ENCODE data around the gene PNPLA6. TPM values are rescaled to one million over a fixed set of nuclear protein-coding genes. Genes with fewer than 3 reads are reported as not detected.

PNPLA6 gene
- total and polyA plus RNA-seq, 10 of the 15 experiments (the other 5 are each of a cell fraction or from before 2014, with no cell fraction given): 0.95 to 105 (median 40.0) TPM

- H3K4me3 ChIP-seq: peak overlapping the region; percentile 76
- intact Hi-C loops (cut with micrococcal nuclease; ENCODE audit: unreplicated experiment) (no loop called here), in situ Hi-C loops (cut with MboI) (no loop called here)
- no peak for DNase-seq (ENCODE audit: low read depth, low spot score)
- no peaks in the 10 kb centered on the region for H4K20me1 ChIP-seq (ENCODE audit: control insufficient read depth, insufficient read depth)
- RAD21 ChIA-PET (ENCODE audit: unreplicated experiment): interaction anchor here (1.0 to 2.1 kb wide), 6 partner anchors 12 to 276 kb away, joined by 3 to 7 read pairs (median 4); partner anchors contain the start of gene PNPLA6
- H3K79me2 ChIP-seq (ENCODE audit: control insufficient read depth, insufficient read depth, low read length): no peaks in the 10 kb centered on the region
- SMC1A ChIA-PET (ENCODE audit: uncharacterized antibody, unreplicated experiment): interaction anchor here (0.6 to 1.8 kb wide), 6 partner anchors 9 to 136 kb away, joined by 3 to 10 read pairs (median 3); partner anchors contain the start of gene PNPLA6
- H3K9ac ChIP-seq (ENCODE audit: control insufficient read depth, insufficient read depth, low read length): peak overlapping the region; percentile 80
- 19% methylated on average over 23 of the region's 23 CpGs for WGBS (ENCODE audit: insufficient coverage, insufficient replicate concordance, low lambda C conversion rate, missing lambda C conversion rate)
- CTCF ChIA-PET: interaction anchor here (0.5 to 2.4 kb wide), 7 partner anchors 11 to 421 kb away, joined by 3 to 9 read pairs (median 4); no protein-coding TSS in a partner anchor
- peaks cover 4% of the 10 kb centered on the region; the same call in 1 of the 2 replicates for H3K4me1 ChIP-seq (ENCODE audit: control insufficient read depth, insufficient read depth, low read length)
- FAIRE-seq: no peak
- peak overlapping the region; percentile 99 for H3K4me2 ChIP-seq (ENCODE audit: control insufficient read depth, insufficient read depth)
- no peaks in the 10 kb centered on the region for H3K9me3 ChIP-seq (replicated peaks; ENCODE audit: control insufficient read depth, insufficient read depth, low read length)
- no peaks in the 10 kb centered on the region for H3K27me3 ChIP-seq (replicated peaks in 1 of 2; ENCODE audit: control insufficient read depth in 2 of 2, insufficient read depth in 2 of 2, low read length in 1 of 2)
- peak overlapping the region; percentile 90 for H2AFZ ChIP-seq (ENCODE audit: control insufficient read depth, low read depth, low read length)
- no peak overlapping the region for H3K27ac ChIP-seq (ENCODE audit: control insufficient read depth, insufficient read depth)
- BruUV-seq (replicated peaks): no TSS peak
- no peaks in the 10 kb centered on the region for H3K36me3 ChIP-seq (ENCODE audit: control insufficient read depth in 2 of 2, insufficient read depth in 2 of 2, low read length in 1 of 2)
- POLR2A ChIA-PET: interaction anchor here (0.5 to 3.2 kb wide), 3 partner anchors 11 to 379 kb away, joined by 3 to 28 read pairs (median 3); partner anchors contain the start of gene PNPLA6
- no peak for ATAC-seq
- TF ChIP-seq REST (IDR thresholded peaks at IDR 0.05; ENCODE audit: low read depth, low read length): no peak
- TF ChIP-seq, protein P1, sequence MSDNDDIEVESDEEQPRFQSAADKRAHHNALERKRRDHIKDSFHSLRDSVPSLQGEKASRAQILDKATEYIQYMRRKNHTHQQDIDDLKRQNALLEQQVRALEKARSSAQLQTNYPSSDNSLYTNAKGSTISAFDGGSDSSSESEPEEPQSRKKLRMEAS (IDR thresholded peaks at IDR 0.05; ENCODE audit: low read depth, low read length): no peak
- TF ChIP-seq RELA (IDR thresholded peaks at IDR 0.05; ENCODE audit: borderline replicate concordance, partially characterized antibody): no peak
- no peak for TF ChIP-seq BHLHE40 (IDR thresholded peaks at IDR 0.05; ENCODE audit: borderline replicate concordance in 1 of 2, low read depth in 2 of 2, low read length in 1 of 2)
- TF ChIP-seq BMI1 (IDR thresholded peaks at IDR 0.05; ENCODE audit: borderline replicate concordance): no peak
- no peak for TF ChIP-seq ASH2L (IDR thresholded peaks at IDR 0.05; ENCODE audit: borderline replicate concordance, low read depth)
- TF ChIP-seq DPF2 (IDR thresholded peaks at IDR 0.05): no peak
- TF ChIP-seq JUND (IDR thresholded peaks at IDR 0.05; ENCODE audit: low read depth, low read length): no peak
- no peak for TF ChIP-seq RAD21 (IDR thresholded peaks at IDR 0.05; ENCODE audit: insufficient read depth, low read depth, low read length)
- TF ChIP-seq CHD2 (IDR thresholded peaks at IDR 0.05; ENCODE audit: borderline replicate concordance, low read depth, low read length): no peak
- TF ChIP-seq POU2F2 (IDR thresholded peaks at IDR 0.05; ENCODE audit: borderline replicate concordance, low read depth, low read length): no peak
- TF ChIP-seq IKZF2 (IDR thresholded peaks at IDR 0.05): no peak
- TF ChIP-seq SKIL (IDR thresholded peaks at IDR 0.05; ENCODE audit: low read depth, poor library complexity, severe bottlenecking): no peak
- TF ChIP-seq, protein P2, sequence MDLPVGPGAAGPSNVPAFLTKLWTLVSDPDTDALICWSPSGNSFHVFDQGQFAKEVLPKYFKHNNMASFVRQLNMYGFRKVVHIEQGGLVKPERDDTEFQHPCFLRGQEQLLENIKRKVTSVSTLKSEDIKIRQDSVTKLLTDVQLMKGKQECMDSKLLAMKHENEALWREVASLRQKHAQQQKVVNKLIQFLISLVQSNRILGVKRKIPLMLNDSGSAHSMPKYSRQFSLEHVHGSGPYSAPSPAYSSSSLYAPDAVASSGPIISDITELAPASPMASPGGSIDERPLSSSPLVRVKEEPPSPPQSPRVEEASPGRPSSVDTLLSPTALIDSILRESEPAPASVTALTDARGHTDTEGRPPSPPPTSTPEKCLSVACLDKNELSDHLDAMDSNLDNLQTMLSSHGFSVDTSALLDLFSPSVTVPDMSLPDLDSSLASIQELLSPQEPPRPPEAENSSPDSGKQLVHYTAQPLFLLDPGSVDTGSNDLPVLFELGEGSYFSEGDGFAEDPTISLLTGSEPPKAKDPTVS (IDR thresholded peaks at IDR 0.05; ENCODE audit: low read depth, low read length): no peak
- no peak for TF ChIP-seq PML (IDR thresholded peaks at IDR 0.05; ENCODE audit: low read length)
Observed at GRCh38 chr19:7522923-7523667, 12.4 kb upstream of the PNPLA6 start.

All from GM12878 (cell line).